Suppressor macrophage treated with lipopolysaccharide for 1 hour (primary cell): ENCODE data around the gene EBF4.

Experiments used
- DNase-seq, 3 donors: peaks; one replicate each; pipeline ENCODE4 v3.0.0-alpha.2; 2020 to 2022

Gene EBF4, protein sequence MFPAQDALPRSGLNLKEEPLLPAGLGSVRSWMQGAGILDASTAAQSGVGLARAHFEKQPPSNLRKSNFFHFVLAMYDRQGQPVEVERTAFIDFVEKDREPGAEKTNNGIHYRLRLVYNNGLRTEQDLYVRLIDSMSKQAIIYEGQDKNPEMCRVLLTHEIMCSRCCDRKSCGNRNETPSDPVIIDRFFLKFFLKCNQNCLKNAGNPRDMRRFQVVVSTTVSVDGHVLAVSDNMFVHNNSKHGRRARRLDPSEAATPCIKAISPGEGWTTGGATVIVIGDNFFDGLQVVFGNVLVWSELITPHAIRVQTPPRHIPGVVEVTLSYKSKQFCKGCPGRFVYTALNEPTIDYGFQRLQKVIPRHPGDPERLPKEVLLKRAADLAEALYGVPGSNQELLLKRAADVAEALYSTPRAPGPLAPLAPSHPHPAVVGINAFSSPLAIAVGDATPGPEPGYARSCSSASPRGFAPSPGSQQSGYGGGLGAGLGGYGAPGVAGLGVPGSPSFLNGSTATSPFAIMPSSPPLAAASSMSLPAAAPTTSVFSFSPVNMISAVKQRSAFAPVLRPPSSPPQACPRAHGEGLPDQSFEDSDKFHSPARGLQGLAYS

DNA sequence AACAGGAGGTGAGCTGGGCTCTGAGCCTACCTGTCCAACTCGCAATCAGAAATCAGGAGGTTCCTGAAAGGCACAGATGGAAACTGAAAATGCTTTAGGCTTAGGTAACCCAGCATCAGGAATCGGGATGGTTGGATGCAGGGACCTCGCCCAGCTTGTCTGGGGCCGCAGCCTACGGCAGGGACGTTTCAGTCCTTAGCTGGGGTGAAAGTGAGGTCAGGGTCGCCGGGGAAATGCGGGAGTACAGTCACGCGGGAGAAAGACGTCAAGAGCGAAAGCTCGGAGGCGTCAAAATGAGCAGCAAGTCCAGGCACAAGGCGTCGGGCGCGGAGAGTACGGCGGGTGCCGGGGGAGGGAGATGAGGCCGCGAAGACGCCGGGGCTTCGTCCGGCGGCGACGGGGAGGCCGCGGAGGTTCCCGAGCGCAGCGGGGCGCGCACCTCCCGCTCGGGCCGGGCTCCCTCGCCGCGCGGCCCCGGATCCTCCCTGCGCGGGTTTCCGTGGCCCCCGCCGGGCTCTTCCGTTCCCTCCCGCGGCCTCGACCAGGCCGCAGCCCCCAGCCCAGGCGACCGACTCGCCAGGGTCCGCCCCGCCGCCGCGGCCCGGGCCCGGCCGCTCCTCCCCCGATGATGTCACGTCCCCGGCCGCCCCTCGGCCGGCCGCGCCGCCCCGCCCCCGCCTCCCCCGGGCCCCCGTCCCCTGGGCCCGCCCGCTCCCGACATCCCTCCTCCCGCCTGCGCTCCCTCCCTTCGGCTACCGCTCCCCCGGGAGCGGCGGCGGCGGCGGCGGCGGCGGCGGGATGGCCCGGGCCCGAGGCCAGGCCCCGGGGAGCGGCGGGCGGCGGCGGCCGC, at the start of gene EBF4:
Gene EBF4, plus strand, starts transcription at position 745 of the 850 bp plus-strand sequence. CDS start 866 bp downstream, outside the sequence.
- peak; percentile 26 to 51 (median 38) for DNase-seq

DNA sequence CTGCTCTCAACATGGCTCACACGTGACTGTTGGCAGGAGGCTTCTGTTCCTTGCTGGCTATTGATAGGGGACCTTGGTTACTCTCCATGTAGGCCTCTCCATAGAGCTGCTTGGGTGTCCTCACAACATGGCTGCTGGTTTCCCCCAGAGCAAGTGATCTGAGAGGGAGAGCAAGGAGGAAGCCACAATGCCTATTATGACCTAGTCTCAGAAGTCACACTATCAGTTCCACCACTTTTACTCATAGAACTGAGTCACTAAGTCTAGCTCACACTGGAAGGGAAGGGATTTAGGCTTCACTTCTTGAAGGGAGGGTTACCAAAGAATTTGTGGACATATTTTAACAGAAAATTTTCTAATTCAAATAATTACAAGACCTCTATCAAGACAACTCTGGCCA, 48.9 kb upstream of the EBF4 start:
- DNase-seq = no peak

DNA sequence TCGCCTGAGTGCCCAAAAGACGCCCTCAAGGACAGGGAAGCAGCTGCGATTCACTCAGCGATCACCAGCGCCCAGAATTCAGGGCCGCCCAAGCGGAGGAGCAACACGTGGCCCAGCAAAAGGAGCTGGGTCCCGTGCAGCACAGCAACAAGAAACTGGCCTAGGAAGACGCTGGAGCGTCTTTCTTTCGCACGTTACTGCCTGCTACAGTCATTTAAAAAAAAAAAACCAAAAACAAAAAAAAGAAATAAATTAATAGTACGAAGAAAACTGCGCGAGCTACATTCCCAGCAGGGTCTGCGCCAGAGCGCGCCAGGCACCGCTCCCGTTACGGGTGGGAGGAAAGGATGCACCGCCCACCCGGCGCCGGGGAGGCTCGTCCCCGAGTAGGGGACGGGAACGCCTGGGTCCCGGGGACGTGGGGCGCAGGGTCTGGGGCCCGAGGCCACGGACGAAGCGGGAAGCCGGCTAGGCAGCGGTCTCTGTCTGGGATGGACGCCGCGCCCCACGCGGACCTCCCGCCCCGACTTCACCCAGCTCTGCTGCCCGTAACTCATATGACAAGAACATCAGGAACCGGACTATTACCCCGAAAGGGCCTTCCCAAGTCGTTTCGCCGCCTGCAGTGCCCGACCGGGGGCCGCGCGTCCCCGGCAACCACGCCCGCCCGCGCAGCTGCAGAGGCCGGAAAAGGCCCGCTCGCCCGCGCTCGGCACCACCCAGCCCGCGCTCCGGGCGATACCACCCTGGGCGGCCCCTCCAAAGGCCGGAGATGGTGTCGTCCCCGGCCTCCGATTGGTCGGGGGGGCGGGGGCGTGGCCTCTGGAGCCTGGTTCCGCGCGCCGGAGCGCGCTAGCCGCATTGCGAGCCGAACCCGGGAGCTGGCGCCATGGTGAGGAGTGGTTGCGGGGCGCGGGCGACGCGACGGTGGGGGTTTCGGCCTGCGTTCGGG, 40.5 kb upstream of the EBF4 start, which contains the start of gene NOP56:
Gene NOP56, plus strand, starts transcription at position 861 of the 952 bp plus-strand sequence. Its CDS starts 29 bp downstream, at position 890.
- peak; percentile 90 to 97 (median 96) for DNase-seq

- peak; percentile 32 to 70 (median 52) for DNase-seq
Measured at GRCh38 chr20:2652724-2653555, 39.6 kb upstream of the EBF4 start.

DNA sequence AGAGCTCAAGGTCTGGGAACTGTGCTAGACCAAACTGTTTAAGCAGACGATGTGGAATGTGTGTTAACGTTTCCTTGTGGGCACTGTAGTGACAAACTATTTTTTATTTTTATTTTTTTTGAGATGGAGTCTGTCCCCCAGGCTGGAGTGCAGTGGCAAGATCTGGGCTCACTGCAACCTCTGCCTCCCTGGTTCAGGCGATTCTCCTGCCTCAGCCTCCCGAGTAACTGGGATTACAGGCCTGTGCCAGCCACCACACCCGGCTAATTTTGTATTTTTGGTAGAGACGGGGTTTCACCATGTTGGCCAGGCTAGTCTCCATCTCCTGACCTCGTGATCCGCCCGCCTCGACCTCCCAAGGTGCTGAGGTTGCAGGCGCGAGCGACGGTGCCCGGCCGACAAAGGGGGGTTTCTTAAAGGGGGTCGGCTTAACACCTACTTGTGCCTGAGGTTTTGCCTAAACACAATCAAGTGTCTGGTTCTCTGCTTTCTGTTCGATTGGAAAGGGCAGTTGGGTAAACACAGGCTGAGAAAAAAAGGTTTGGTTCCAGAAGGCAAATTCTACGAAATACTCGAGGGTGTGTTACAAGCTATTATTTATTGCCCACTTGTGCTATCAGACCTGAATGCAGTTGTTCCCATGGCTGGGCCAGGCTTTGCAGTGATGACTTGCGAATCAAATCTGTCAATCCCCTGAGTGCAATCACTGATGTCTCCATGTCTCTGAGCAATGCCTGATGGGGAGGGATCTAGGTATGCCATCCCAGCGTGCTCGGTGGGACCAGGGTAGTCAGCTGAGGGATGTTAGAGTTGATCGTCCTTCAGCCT, 38.8 kb upstream of the EBF4 start:
- DNase-seq = no peak

DNA sequence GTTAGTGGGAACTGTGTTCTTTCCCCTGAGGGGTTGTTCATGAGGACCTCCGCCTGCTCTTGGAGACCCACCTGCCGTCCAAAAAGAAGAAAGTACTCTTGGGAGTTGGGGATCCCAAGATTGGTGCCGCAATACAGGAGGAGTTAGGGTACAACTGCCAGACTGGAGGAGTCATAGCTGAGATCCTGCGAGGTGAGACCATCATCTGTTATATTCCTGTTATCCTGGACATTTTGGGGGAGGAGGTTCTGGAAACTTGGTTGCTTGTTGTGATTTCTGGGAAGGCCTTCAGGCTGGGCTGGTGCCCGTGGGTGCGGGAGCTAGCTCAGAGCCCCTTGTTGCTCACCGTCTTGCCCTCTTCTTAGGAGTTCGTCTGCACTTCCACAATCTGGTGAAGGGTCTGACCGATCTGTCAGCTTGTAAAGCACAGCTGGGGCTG, 38.2 kb upstream of the EBF4 start:
- no peak for DNase-seq

- no peak for DNase-seq
Measured at GRCh38 chr20:2654831-2655230, 37.7 kb upstream of the EBF4 start.

GRCh38 chr20:2655331-2656116, 37.1 kb upstream of the EBF4 start:
- no peak for DNase-seq

DNA sequence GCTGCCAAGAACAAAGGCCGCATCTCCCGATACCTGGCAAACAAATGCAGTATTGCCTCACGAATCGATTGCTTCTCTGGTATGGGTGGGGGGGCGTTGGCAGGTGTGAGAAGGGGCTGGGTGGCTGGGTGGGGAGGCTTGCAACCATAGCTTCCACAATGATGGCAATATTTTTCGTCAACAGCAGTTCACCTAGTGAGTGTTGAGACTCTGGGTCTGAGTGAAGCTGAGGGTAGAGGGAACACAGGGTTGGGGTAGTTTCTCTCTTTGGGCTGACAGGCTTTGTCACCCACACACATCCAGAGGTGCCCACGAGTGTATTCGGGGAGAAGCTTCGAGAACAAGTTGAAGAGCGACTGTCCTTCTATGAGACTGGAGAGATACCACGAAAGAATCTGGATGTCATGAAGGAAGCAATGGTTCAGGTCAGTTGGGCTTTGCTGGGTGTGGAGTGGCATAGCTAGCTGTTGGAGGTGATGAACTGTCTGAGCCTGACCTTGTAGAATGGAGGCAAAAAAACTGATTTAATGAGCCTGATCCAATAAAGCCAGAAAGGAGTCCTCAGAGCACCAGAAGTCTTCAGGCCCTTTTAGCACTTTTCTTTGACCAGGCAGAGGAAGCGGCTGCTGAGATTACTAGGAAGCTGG, 36.0 kb upstream of the EBF4 start:
- DNase-seq = no peak

DNA sequence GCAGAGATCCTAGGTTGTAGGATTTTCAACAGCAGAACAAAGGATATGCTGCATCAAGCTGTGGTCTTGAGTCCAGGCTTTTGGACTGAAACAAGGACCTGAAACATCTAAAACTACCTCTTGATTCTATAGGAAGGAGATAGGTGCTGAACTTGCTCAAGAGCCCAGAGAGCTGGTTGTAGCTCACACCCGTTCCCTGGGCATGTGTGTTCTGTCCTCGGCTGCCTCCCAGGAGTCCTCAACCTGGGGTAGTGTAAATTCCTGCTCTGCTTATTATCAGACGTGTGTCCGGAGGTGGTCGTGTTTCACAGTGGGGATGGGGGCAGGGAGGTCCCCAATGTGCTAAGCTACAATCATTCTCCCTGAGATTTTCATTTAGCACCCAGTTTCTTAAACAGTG, 35.3 kb upstream of the EBF4 start:
- no peak for DNase-seq

- DNase-seq = no peak
Measured at GRCh38 chr20:2657674-2658073, 34.9 kb upstream of the EBF4 start.

DNA sequence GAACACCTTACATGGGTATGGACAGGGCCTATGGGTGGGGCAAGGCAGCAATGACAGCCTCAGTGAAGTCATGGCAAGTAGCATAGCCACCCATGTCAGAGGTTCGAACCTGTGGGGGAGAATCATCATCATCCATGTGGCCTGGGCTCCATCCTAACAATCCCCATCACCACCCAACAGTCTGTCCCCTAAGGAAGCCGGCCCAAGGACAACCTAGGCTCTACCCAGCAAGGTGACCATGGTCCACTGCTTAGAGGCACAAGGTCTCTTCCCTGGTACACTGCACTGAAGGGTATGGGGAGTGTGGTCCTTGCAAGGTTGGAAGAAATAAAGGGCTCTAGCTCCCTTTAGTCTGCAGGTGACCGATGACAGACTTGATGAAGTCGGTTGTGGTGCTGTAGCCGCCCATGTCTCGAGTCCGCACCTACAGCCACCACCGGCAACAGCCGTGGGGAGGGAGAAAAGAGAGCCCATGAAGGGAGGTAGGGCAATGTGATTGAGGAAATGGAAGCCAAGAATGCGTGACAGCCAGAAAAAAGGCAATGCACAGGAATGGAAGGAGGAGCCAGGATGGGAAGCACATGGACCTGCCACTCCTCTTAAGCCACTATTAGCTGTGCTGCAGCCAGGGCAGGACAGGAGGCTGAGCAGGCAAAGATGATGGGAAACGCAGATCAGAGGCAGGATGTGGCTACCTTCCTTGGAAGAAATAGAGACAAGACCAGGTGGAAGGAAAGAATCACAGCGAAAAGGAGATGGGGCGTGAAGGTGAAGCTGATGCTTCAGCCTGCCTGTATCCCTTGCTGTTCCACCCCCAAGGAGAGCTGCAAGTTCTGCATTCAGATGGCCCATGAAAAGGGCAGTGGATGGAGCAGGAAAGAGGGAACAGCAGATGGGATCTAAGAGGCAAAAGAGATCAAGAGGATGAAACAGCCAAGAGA, 33.9 kb upstream of the EBF4 start:
- DNase-seq = no peak

- no peak for DNase-seq
Measured at GRCh38 chr20:2659547-2659946, 33.0 kb upstream of the EBF4 start.

DNA sequence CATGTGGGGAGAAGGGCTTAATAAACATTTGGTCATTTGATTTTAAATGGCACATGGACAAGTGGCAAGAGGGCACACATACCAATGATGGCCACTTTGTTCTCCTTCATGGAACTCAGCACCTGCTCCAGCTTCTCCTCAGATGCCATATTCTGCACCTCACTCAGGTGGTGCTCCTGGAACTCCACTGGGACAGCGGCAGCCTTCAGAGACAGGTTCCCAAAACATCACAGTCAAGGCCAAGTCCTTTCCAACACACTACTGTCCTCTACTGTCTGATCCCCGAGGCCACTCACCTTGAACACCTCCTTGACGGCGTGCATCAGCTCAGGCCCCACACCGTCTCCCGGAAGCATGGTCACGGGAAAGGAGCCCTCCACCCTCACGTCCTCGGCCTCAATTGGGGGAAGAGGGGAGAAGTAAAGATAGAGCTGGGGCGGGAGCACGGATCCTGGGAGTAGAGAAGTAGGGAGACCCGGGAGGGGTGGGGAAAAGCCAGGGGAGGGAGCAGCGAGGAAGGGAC, 29.2 kb upstream of the EBF4 start:
- no peak for DNase-seq

- peak; percentile 96 to 97 (median 96) for DNase-seq
Measured at GRCh38 chr20:2663887-2664719, 28.5 kb upstream of the EBF4 start, which contains the start of gene IDH3B. Gene IDH3B, minus strand, starts transcription at chr20:2664216. Its CDS starts 28 bp downstream, at chr20:2664188.

DNA sequence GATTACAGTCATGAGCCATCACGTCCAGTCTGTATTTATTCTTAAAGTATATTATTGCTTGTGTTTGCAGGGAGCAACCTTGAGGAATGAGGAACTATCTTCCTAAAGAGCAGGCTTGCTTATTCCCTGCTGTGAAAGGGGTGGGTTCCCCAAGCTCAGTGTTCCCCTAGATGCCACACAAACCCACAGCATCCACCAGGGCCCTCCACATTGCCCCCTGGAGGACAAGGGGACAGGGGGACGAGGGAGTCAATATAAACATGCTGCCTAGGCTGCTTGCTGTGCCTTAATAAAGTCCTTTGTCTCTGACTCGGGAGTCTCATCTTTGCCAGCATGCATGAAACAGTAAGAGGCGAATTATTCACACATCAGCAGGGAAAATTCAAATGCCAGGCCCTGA, 20.6 kb upstream of the EBF4 start:
- peak in 1 of 3 donors; percentile 8 for DNase-seq
